ENCODE results near the gene KCNK16.
"Not testable (repeated sequence)": the region's sequence is repeated elsewhere in the genome, so short reads cannot be mapped to it uniquely, and the experiment has no call there.

KCNK16 gene

GRCh38 chr6:39289490-39289889 lies 33.0 kb downstream of the KCNK16 start:
- H3K4me3 ChIP-seq (ENCODE audit: low read length): no peak overlapping the region
- no peak overlapping the region for H3K9ac ChIP-seq (ENCODE audit: low read length)
- H3K9me3 ChIP-seq (ENCODE audit: insufficient read depth, low read length): no peaks in the 10 kb centered on the region
- H3K79me2 ChIP-seq (ENCODE audit: low read length): no peaks in the 10 kb centered on the region
- H3K4me1 ChIP-seq (ENCODE audit: low read length): peaks cover 16% of the 10 kb centered on the region
- H3K27me3 ChIP-seq (ENCODE audit: low read depth, low read length): peaks cover 21% of the 10 kb centered on the region; the same call in 1 of the 2 replicates
- TF ChIP-seq EZH2phosphoT487 (IDR thresholded peaks at IDR 0.05; ENCODE audit: low read depth) (no peak), CTCF (IDR thresholded peaks at IDR 0.05; ENCODE audit: low read depth, low read length) (no peak)
- no peak overlapping the region for H3K27ac ChIP-seq (ENCODE audit: low read length)
- H3K36me3 ChIP-seq (replicated peaks; ENCODE audit: low read depth, low read length): no peaks in the 10 kb centered on the region
- H2AFZ ChIP-seq (ENCODE audit: low read depth, low read length): no peak overlapping the region
- no peak overlapping the region for H3K4me2 ChIP-seq (ENCODE audit: low read length)
- H4K20me1 ChIP-seq (ENCODE audit: insufficient read depth, low read length): no peaks in the 10 kb centered on the region

- Histone ChIP-seq H4K20me1 (ENCODE audit: insufficient read depth, low read length) (no peaks in the 10 kb centered on the region), H3K4me1 (ENCODE audit: low read length) (peaks cover 21% of the 10 kb centered on the region), H3K9me3 (ENCODE audit: insufficient read depth, low read length) (no peaks in the 10 kb centered on the region), H3K27me3 (ENCODE audit: low read depth, low read length) (peaks cover 16% of the 10 kb centered on the region; the same call in 1 of the 2 replicates), H3K9ac (ENCODE audit: low read length) (no peak overlapping the region), H3K4me3 (ENCODE audit: low read length) (no peak overlapping the region), H3K27ac (ENCODE audit: low read length) (no peak overlapping the region), H3K4me2 (ENCODE audit: low read length) (no peak overlapping the region), H3K36me3 (replicated peaks; ENCODE audit: low read depth, low read length) (no peaks in the 10 kb centered on the region), H2AFZ (ENCODE audit: low read depth, low read length) (no peak overlapping the region), H3K79me2 (ENCODE audit: low read length) (no peaks in the 10 kb centered on the region)
- no peak for TF ChIP-seq EZH2phosphoT487 (IDR thresholded peaks at IDR 0.05; ENCODE audit: low read depth)
- no peak for TF ChIP-seq CTCF (IDR thresholded peaks at IDR 0.05; ENCODE audit: low read depth, low read length)
These were observed 34.9 kb downstream of the KCNK16 start for GRCh38 chr6:39287601-39288000.

- not testable (repeated sequence) for H2AFZ ChIP-seq (ENCODE audit: low read depth, low read length); H3K36me3 ChIP-seq (replicated peaks; ENCODE audit: low read depth, low read length); H3K9ac ChIP-seq (ENCODE audit: low read length); H4K20me1 ChIP-seq (ENCODE audit: insufficient read depth, low read length); H3K4me3 ChIP-seq (ENCODE audit: low read length); H3K27me3 ChIP-seq (ENCODE audit: low read depth, low read length); H3K27ac ChIP-seq (ENCODE audit: low read length); H3K79me2 ChIP-seq (ENCODE audit: low read length); H3K9me3 ChIP-seq (ENCODE audit: insufficient read depth, low read length); H3K4me2 ChIP-seq (ENCODE audit: low read length)
- H3K4me1 ChIP-seq (ENCODE audit: low read length): peaks cover 31% of the 10 kb centered on the region
These were observed 35.9 kb downstream of the KCNK16 start for GRCh38 chr6:39286596-39286995.

- Histone ChIP-seq H3K36me3 (replicated peaks; ENCODE audit: low read depth, low read length) (no peaks in the 10 kb centered on the region), H3K4me1 (ENCODE audit: low read length) (peaks cover 44% of the 10 kb centered on the region), H2AFZ (ENCODE audit: low read depth, low read length) (no peak overlapping the region), H4K20me1 (ENCODE audit: insufficient read depth, low read length) (no peaks in the 10 kb centered on the region), H3K27ac (ENCODE audit: low read length) (no peak overlapping the region), H3K27me3 (ENCODE audit: low read depth, low read length) (no peaks in the 10 kb centered on the region), H3K4me2 (ENCODE audit: low read length) (no peak overlapping the region), H3K4me3 (ENCODE audit: low read length) (no peak overlapping the region), H3K9me3 (ENCODE audit: insufficient read depth, low read length) (no peaks in the 10 kb centered on the region), H3K9ac (ENCODE audit: low read length) (no peak overlapping the region), H3K79me2 (ENCODE audit: low read length) (no peaks in the 10 kb centered on the region)
- TF ChIP-seq CTCF (IDR thresholded peaks at IDR 0.05; ENCODE audit: low read depth, low read length): no peak
- TF ChIP-seq EZH2phosphoT487 (IDR thresholded peaks at IDR 0.05; ENCODE audit: low read depth): no peak
These were observed 39.7 kb downstream of the KCNK16 start for GRCh38 chr6:39282774-39283173.

All from OCI-LY3 (cell line).